ENCODE results near the gene GJD4. TPM values are rescaled to one million over a fixed set of nuclear protein-coding genes. Genes with fewer than 3 reads are reported as not detected.

Gene GJD4
- total RNA-seq, 1 experiment from 2014 or later, result 0.18 TPM

DNA sequence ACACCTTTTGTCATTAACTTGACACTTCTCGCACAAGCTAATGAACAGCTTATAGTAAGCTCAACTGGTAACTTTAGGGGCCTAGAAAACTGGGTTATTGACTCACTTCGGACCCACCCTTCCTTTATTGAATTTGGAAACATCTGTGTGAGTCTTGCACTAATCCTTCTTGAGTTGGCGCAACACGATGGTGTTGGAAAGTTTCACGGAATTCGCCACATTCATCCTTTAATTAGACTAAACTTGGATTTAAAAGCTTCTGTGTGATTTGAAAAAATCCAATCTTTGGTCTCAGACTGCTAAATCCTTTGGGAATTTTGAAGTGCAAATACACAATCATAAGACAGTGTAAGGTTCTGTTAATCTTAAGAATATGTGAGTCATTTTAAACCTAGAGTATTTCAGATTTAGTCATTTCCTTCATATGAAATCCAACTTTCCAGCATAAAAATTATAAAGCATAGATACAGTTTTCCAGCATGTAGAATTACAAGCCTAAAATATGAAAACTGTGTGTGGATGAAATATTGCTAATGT is 21.9 kb downstream of the GJD4 start:
- no peaks in the 10 kb centered on the region for H3K4me1 Mint-ChIP-seq (ENCODE audit: low read depth, unreplicated experiment)
- ChIA-PET CTCF (interaction anchor here (0.6 kb wide), 1 partner anchor 156 kb away, joined by 7 read pairs; no protein-coding TSS in a partner anchor), POLR2A (no interaction called here)
- H3K27me3 ChIP-seq (replicated peaks; ENCODE audit: control insufficient read depth, insufficient read depth, low read length), result no peaks in the 10 kb centered on the region
- H3K4me1 ChIP-seq, result no peaks in the 10 kb centered on the region
- H3K36me3 ChIP-seq (ENCODE audit: control insufficient read depth, insufficient read depth, low read length), result no peaks in the 10 kb centered on the region
- no peaks in the 10 kb centered on the region for H3K27me3 Mint-ChIP-seq (ENCODE audit: insufficient read depth, unreplicated experiment)
- no peaks in the 10 kb centered on the region for H3K9me3 ChIP-seq
- no peak overlapping the region for H3K4me3 ChIP-seq (ENCODE audit: low read depth, low read length)
- TF ChIP-seq, protein P1, sequence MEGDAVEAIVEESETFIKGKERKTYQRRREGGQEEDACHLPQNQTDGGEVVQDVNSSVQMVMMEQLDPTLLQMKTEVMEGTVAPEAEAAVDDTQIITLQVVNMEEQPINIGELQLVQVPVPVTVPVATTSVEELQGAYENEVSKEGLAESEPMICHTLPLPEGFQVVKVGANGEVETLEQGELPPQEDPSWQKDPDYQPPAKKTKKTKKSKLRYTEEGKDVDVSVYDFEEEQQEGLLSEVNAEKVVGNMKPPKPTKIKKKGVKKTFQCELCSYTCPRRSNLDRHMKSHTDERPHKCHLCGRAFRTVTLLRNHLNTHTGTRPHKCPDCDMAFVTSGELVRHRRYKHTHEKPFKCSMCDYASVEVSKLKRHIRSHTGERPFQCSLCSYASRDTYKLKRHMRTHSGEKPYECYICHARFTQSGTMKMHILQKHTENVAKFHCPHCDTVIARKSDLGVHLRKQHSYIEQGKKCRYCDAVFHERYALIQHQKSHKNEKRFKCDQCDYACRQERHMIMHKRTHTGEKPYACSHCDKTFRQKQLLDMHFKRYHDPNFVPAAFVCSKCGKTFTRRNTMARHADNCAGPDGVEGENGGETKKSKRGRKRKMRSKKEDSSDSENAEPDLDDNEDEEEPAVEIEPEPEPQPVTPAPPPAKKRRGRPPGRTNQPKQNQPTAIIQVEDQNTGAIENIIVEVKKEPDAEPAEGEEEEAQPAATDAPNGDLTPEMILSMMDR (IDR thresholded peaks at IDR 0.05; ENCODE audit: insufficient read depth in 1 of 2, low read depth in 1 of 2, low read length in 1 of 2, severe bottlenecking in 1 of 2, unreplicated experiment in 1 of 2), result no peak
- H3K36me3 Mint-ChIP-seq (ENCODE audit: insufficient read depth, unreplicated experiment), result no peaks in the 10 kb centered on the region
- DNase-seq, result no peak
- intact Hi-C loops (cut with micrococcal nuclease; ENCODE audit: unreplicated experiment), result no loop called here
- no TSS peak for BruUV-seq (replicated peaks)
- no peaks in the 10 kb centered on the region for H3K9me3 Mint-ChIP-seq (ENCODE audit: unreplicated experiment)
- H3K27ac Mint-ChIP-seq (ENCODE audit: unreplicated experiment), result no peak overlapping the region
- H3K4me3 Mint-ChIP-seq (ENCODE audit: unreplicated experiment), result no peak overlapping the region

DNA sequence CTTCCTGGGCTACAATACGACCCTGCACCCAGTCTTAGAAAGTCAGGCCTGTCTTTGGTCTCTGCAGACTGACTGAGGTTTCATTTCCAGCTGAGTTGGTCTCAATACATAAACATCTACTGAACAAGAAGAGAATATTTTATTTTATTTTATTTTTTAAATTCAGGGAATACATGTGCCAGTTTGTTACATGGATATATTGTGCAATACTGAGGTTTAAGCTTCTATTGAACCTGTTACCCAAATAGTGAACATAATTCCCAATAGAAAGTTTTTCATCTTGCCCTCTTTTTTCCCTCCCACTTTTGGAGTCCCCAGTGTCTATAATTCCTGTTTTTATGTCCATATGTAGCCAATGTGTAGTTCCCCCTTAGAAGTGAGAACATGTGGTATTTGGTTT is 26.3 kb downstream of the GJD4 start:
- POLR2A ChIA-PET, result no interaction called here
- H3K9me3 Mint-ChIP-seq (ENCODE audit: unreplicated experiment), result no peaks in the 10 kb centered on the region

DNA sequence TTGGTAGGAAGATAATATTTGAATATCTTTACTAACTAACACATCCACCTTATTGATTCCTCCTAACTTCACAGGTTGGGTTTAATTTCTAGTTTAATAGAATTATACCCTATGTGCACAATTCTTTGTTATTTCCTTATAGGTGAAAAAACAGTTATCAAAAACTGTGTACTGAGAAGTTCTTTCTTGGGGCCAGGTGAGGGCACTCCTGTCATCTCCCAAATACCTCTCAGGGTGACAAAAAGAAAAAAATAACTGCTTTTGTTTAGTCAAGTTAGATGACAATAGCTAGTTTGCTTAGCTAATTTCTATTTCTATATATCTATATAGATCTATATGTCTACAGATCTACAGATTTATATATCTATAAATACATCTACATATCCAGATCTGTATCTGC is 26.9 kb downstream of the GJD4 start:
- intact Hi-C loops (cut with micrococcal nuclease; ENCODE audit: unreplicated experiment), result no loop called here
- H3K4me1 ChIP-seq, result no peaks in the 10 kb centered on the region
- DNase-seq, result no peak
- ChIA-PET POLR2A (no interaction called here), CTCF (interaction anchor here (1.0 kb wide), 1 partner anchor 18 kb away, joined by 6 read pairs; no protein-coding TSS in a partner anchor)
- no peaks in the 10 kb centered on the region for H3K36me3 ChIP-seq (ENCODE audit: control insufficient read depth, insufficient read depth, low read length)
- no peak overlapping the region for H3K4me3 Mint-ChIP-seq (ENCODE audit: unreplicated experiment)
- H3K36me3 Mint-ChIP-seq (ENCODE audit: insufficient read depth, unreplicated experiment), result no peaks in the 10 kb centered on the region
- no peaks in the 10 kb centered on the region for H3K27me3 ChIP-seq (replicated peaks; ENCODE audit: control insufficient read depth, insufficient read depth, low read length)
- TF ChIP-seq, protein P1 (IDR thresholded peaks at IDR 0.05; ENCODE audit: insufficient read depth in 1 of 2, low read depth in 1 of 2, low read length in 1 of 2, severe bottlenecking in 1 of 2, unreplicated experiment in 1 of 2), result peak; percentile 15 to 34
- no peaks in the 10 kb centered on the region for H3K4me1 Mint-ChIP-seq (ENCODE audit: low read depth, unreplicated experiment)
- H3K27ac Mint-ChIP-seq (ENCODE audit: unreplicated experiment), result no peak overlapping the region
- H3K4me3 ChIP-seq (ENCODE audit: low read depth, low read length), result no peak overlapping the region
- BruUV-seq (replicated peaks), result no TSS peak
- H3K9me3 ChIP-seq, result no peaks in the 10 kb centered on the region
- no peaks in the 10 kb centered on the region for H3K27me3 Mint-ChIP-seq (ENCODE audit: insufficient read depth, unreplicated experiment)
- H3K9me3 Mint-ChIP-seq (ENCODE audit: unreplicated experiment), result no peaks in the 10 kb centered on the region

More for the DNA sequence above, 26.3 kb downstream of the GJD4 start:
- CTCF ChIA-PET, result no interaction called here
- no peaks in the 10 kb centered on the region for H3K9me3 ChIP-seq
- Mint-ChIP-seq H3K27ac (ENCODE audit: unreplicated experiment) (no peak overlapping the region), H3K4me3 (ENCODE audit: unreplicated experiment) (no peak overlapping the region), H3K4me1 (ENCODE audit: low read depth, unreplicated experiment) (no peaks in the 10 kb centered on the region), H3K27me3 (ENCODE audit: insufficient read depth, unreplicated experiment) (no peaks in the 10 kb centered on the region), H3K36me3 (ENCODE audit: insufficient read depth, unreplicated experiment) (no peaks in the 10 kb centered on the region)
- no peak overlapping the region for H3K4me3 ChIP-seq (ENCODE audit: low read depth, low read length)
- H3K36me3 ChIP-seq (ENCODE audit: control insufficient read depth, insufficient read depth, low read length), result no peaks in the 10 kb centered on the region
- no peaks in the 10 kb centered on the region for H3K27me3 ChIP-seq (replicated peaks; ENCODE audit: control insufficient read depth, insufficient read depth, low read length)
- BruUV-seq (replicated peaks), result no TSS peak
- intact Hi-C loops (cut with micrococcal nuclease; ENCODE audit: unreplicated experiment), result no loop called here
- H3K4me1 ChIP-seq, result no peaks in the 10 kb centered on the region
- TF ChIP-seq, protein P1 (IDR thresholded peaks at IDR 0.05; ENCODE audit: insufficient read depth in 1 of 2, low read depth in 1 of 2, low read length in 1 of 2, severe bottlenecking in 1 of 2, unreplicated experiment in 1 of 2), result no peak
- DNase-seq, result no peak
